ENCODE measurements around the gene NUP155.
"Not testable (repeated sequence)": the region's sequence is repeated elsewhere in the genome, so short reads cannot be mapped to it uniquely, and the experiment has no call there.

Gene NUP155

DNA sequence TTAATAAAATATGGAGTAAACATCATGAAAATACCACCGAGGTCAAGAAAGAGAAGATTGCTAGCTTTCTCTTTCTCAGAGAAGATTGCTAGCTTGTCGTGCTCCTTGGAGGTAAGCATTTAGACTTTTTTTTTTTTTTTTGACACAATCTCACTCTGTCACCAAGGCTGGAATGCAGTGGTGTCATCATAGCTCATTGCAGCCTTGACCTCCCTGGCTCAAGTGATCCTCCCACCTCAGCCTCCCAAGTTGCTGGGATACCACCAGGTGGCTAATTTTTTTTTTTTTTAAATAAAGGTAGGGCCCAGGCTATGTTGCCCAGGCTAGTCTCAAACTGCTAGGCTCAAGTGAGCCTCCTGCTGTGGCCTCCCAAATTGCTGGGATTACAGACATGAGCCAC is 95.4 kb downstream of the NUP155 start:
- no peak overlapping the region for H3K4me3 ChIP-seq (ENCODE audit: low read depth, low read length)
- TF ChIP-seq, protein P1, sequence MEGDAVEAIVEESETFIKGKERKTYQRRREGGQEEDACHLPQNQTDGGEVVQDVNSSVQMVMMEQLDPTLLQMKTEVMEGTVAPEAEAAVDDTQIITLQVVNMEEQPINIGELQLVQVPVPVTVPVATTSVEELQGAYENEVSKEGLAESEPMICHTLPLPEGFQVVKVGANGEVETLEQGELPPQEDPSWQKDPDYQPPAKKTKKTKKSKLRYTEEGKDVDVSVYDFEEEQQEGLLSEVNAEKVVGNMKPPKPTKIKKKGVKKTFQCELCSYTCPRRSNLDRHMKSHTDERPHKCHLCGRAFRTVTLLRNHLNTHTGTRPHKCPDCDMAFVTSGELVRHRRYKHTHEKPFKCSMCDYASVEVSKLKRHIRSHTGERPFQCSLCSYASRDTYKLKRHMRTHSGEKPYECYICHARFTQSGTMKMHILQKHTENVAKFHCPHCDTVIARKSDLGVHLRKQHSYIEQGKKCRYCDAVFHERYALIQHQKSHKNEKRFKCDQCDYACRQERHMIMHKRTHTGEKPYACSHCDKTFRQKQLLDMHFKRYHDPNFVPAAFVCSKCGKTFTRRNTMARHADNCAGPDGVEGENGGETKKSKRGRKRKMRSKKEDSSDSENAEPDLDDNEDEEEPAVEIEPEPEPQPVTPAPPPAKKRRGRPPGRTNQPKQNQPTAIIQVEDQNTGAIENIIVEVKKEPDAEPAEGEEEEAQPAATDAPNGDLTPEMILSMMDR (IDR thresholded peaks at IDR 0.05; ENCODE audit: low read depth, low read length): no peak

DNA sequence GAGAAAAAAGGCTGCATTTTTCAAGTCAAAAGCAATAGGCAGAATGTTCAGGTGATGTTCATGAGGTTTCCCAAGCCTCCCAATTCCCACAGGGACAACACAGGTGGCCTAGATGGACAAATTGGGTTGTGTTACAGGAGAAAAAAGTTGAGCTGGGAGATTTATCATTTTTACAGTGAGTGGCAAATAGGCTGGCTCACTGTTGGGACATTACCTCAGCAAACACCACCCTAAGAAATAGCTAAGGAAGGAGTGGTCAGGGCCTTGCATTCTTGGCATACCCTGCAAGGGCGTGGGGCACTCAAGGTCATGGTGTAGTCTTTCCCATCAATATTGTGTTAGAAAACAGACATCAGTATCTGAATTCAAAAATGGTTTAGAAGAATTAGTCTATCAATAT is 98.4 kb downstream of the NUP155 start:
- TF ChIP-seq, protein P1 (IDR thresholded peaks at IDR 0.05; ENCODE audit: low read depth, low read length): no peak
- no peak overlapping the region for H3K4me3 ChIP-seq (ENCODE audit: low read depth, low read length)

DNA sequence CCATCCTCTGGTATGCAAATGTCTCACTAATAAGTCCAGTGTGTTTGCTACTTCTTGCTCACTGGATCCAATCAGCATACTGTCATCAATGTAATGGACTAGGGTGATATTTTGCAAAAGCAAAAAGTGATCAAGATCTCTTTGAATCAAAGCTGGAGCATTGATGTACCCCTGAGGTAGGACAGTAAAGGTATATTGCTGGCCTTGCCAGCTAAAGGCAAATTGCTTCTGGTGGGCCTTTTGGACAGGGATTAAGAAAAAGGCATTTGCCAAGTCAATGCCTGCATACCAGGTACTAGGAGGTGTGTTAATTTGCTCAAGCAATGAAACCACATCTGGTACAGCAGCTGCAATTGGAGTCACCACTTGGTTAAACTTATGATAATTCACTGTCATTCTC is 102.8 kb downstream of the NUP155 start:
- not testable (repeated sequence) for H3K4me3 ChIP-seq (ENCODE audit: low read depth, low read length)

DNA sequence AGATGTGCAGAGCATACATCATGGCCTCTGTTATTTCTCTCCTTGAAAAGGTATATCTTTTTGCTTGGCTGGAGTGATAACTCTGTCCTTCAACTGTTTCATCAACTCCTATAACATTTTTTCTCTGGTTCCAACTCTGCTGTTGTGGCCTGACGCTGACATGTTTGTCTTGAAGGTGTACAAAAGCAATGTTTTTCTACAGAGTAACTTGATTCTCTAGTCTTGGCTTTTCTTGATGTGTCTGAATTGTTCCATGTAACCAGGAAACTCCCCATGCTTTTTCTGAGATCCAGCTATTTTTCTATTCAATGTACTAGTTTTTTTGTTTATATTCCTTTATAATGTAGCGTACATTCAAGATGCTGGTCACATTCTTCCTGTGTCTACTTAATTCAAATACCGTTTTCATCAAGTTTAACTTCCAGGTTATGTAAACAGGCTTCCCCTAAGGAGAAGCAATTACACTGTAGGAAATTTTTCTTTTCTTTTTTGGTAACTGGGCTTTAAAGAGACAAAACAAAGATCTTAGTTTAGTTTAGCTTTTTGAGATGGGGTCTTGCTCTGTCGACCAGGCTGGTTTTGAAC is 115.0 kb downstream of the NUP155 start:
- TF ChIP-seq, protein P1 (IDR thresholded peaks at IDR 0.05; ENCODE audit: low read depth, low read length): no peak
- H3K4me3 ChIP-seq (ENCODE audit: low read depth, low read length): no peak overlapping the region

DNA sequence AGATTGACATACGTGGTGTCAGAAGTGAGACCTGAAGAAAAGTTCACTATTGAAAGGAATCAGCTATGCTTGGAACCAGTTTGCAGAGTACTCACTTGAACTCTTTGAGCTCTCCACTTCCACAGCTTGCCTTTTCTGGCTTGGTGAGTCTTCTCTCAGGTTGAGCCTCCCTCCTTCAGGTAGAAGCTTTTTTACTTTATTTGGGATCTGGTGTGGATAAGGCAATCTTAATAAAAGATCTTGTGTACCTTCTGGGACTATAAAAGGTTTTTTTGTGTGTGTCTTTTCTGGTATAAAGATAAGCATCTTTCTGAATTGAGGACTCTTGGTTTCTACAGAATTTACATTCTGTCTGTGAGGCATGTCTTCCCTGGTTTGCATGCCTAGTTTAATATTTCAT is 116.3 kb downstream of the NUP155 start:
- TF ChIP-seq, protein P1 (IDR thresholded peaks at IDR 0.05; ENCODE audit: low read depth, low read length): no peak
- H3K4me3 ChIP-seq (ENCODE audit: low read depth, low read length): no peak overlapping the region

DNA sequence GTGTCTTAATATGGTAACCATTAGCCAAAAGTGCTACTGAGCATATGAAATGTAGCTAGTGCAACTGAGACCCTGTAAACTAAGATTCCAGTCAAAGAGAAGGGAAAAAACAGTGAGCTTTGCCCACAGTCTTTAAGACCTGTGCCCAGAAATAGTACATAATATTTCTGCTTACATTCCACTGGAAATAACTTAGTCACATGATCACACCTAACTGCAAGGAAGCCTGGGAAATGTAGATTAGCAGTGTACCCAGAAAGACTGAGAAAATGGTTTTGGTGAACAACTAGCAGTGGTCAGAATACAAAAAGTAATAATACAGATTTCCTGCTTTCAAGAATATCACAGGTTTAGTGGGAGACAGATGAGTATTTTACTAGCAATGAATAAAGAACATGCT is 119.2 kb downstream of the NUP155 start:
- TF ChIP-seq, protein P1 (IDR thresholded peaks at IDR 0.05; ENCODE audit: low read depth, low read length): no peak
- H3K4me3 ChIP-seq (ENCODE audit: low read depth, low read length): no peak overlapping the region

DNA sequence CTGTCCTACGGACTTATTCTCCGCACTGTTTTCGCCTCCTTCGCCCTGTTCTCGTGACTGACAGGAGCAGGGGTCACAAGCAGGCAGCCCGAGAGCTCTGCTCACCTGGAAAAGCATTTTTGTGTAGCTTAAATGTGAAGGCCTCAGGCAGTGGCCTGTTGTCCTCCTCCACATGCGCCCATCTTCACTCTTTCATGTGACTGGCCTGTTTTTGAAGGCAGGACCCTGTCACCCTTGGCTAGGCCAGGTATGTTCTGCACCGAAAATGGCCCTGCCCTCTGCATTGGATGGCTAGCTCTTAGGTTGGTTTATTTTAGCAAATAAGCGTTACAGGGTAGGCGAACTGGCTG is 121.1 kb downstream of the NUP155 start:
- TF ChIP-seq, protein P1 (IDR thresholded peaks at IDR 0.05; ENCODE audit: low read depth, low read length): no peak
- peak overlapping the region; percentile 83 for H3K4me3 ChIP-seq (ENCODE audit: low read depth, low read length)
